NK-92 (cell line): Measurements from ENCODE around the gene IBA57.
"Not testable (repeated sequence)": the region's sequence is repeated elsewhere in the genome, so short reads cannot be mapped to it uniquely, and the experiment has no call there.

Experiments used
- DNase-seq: peaks from one replicate; lab custom pipeline; 2025; ENCODE audit not compliant: unreplicated experiment; lab: John Stamatoyannopoulos, UW

IBA57 gene

DNA sequence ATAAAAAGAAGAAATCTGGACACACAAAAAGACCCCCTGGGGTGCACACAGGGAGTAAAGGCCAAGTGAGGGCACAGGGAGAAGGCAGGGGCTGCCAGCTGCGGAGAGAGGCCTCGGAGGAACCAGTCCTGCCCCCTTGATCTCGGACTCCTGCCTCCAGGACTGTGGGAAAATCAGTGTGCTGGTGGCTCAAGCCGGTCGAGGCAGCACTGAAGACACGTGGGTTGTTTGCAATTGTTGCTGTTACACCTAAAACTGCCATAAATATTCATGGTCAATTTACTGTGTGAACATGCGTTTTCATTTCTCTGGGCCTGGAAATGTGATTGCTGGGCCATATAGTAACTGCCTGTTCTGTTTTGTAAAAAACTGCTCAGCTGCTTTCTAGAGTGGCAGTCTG is 18.5 kb downstream of the IBA57 start:
- no peak for DNase-seq

DNA sequence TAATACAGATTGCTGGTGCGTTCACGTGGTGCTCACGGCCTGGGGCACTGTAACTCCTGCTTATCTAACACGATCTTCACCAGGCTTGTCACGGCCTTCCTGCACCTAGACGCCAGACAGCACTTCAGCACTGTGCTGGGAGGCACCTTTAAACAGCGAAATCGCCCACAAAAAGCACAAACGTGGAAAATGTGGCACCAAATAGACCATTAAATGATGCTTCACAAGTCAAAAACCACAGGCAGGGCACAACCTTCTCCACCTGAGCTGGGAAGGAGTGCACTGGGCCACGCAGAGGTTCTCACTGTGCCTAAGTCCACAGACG is 20.0 kb downstream of the IBA57 start:
- no peak for DNase-seq

DNA sequence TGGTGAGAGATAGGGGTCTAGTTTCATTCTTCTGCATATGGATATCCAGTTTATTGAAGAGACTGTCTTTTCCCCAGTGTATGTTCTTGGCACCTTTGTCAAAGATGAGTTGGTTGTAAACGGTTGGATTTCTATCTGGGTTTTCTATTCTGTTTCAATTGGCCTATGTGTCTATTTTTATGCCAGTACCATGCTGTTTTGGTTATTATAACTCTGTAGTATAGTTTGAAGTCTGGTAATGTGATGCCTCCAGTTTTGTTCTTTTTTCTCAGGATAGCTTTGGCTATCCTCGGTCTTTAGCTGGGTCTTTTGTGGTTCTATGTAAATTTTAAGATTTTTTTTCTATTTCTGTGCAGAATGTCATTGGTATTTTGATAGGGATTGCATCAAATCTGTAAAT is 22.6 kb downstream of the IBA57 start:
- not testable (repeated sequence) for DNase-seq

DNA sequence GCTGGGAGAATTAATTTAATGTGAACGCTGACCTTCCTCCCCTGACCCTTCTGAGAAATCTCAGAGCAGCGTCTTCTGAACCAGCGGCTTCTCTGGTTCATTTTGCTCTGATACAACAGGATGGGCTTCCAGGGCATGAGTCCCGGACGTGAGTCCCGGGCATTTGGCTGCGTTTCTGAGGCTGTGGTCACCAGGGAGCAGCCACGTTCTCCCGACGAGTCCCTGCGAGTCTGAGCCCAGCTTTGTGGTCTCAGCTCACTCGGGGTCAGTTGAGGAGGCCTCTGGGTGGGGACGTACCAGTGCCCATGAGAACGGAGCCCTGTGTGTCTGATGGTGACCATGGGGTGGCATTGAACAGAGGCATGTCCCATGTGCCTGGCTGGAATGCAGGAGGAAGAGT is 24.6 kb downstream of the IBA57 start:
- no peak for DNase-seq

DNA sequence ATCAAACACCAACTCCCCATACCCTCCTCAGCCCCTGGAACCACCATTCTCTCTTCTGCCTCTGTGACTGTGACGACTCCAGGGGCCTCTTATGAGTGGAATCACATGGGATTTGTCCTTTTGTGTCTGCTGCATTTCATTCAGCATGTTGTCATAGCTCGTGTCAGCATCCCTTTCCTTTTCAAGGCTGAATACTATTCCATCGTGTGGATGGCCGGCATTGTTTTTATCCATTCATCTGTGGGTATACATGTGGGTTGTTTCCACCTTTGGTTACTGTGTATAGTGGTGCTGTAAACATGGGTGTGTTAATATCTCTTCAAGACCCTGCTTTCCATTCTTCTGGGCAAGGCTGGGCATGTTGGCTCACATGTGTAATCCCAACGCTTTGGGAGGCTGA is 25.2 kb downstream of the IBA57 start:
- no peak for DNase-seq

DNA sequence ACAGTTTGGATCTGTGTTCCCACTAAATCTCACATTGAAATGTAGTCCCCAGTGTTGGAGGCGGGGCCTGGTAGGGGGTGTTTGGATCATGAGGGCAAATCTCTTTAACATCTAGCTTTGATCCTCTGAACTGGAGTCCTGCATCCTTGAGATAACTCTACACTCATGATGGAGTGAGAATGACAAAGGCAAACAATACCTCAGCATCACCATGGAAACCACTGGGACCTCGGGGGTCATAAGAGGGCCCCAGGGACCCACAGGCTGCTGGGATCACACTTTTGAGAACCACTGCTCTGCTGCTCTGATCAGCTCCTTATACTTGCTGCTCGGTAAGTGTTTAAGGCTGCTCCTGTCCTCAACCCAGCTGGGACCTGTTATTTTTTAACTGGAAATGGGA is 28.8 kb downstream of the IBA57 start:
- DNase-seq, result no peak

DNA sequence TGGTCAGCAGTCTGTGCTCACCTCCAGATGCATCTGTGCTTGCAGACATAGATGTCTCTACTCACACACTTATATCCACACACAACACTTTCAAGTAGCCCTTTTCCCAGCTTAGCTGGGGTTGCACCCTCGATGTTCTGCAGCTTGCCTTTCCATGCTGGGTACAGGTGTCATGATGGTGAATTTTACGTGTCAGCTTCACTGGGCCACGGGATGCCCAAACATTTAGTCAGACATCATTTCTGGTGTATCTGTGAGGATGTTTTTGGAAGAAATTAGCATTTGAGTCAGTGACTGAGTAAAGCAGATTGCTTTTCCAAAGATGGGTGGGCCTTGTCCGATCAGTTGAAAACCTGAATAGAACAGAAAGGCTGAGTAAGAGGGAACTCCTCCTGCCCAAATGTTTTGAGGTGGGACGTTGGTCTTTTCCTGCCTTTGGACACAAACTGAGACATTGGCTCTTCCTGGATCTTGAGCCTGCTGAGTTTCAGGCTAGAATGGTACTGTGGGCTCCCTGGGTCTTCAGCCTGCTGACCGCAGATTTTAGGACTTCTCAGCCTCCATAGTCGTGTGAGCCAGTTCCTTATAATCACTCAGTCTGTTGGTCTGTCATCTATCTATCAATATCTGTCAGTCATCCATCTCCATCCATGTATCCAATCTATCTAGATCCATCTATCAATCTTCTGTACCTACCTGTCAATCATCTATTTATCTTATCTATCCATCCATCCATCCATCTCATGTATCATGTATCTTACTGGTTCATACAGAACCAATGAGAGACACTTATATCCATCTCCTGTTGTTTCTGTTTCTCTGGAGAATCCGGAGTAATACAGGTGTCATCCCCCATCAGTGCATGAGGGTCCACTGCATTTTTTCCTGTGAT is 29.6 kb downstream of the IBA57 start:
- DNase-seq, result no peak

DNA sequence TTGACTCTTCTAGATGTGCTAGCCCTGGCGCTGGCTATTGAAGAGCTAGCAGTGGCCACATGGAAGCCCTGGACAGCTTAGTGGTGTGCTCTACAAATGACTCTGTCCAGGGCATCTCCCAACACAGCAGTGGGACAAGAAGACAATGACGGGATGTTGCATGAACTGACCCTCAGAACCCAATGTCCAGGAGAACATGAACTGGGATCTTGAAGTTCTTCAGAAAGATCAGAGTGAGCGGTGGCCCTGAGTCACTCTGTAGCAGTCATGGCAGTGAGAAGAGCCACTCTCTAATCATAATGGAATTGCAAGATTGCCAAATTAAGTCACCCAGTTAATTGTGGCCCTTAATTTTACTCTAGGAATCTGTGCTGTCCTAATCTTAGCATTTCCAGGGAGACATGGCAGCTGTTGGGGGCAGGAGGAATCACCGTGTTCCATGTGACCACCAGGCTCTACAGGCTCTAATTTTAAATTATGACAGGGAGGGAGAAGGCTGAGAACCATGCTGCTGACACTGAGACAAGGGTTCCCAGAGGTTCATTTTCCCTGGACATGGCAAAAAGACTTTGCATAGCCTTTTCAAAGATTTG is 32.0 kb downstream of the IBA57 start:
- no peak for DNase-seq

DNA sequence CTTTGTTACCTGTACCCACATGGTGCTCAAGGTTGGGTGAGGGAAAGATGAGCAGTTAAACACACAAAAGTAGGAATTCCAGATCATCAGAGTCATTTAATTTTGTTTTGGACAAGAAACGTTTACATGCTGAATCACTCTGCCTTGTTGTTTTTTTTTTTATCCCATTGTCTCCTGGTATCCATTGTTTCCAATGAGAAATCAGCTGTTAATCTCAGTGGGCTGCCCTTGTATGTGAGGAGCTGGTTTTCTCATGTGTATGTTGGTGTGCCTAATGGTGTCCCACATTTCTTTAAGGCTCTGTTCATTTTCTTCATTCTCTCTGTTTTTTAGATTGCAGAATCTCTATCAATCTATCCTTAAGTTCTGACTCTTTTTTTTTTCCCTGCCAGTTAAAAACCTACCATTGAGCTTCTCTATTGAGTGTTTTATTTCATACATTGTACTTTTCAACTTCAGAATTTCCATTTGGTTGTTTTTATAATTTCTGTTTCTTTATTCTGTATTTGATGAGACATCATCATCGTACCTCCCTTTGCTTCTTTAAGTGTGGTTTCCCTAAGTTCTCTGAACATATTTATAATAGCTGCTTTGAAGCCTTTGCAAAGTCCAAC is 33.5 kb downstream of the IBA57 start:
- no peak for DNase-seq

DNA sequence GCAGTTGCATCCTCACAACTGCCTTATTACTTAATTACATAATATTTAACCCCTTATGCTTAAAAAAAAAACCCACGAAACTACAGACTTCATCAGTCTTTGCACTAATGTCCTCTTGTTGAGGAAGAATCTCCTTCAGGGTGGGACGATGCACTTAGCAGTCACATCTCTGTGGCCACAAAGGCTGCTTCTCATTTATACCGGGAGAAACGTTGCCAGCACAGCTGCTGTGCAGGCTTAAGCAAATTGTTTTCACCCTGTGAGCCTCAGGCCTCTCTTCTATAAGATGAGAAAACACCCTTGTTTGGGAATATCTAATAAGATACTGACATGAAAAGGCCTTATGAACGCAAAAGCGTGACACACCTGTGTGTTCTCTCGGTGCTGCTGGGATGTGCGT is 39.4 kb downstream of the IBA57 start:
- DNase-seq, result no peak

DNA sequence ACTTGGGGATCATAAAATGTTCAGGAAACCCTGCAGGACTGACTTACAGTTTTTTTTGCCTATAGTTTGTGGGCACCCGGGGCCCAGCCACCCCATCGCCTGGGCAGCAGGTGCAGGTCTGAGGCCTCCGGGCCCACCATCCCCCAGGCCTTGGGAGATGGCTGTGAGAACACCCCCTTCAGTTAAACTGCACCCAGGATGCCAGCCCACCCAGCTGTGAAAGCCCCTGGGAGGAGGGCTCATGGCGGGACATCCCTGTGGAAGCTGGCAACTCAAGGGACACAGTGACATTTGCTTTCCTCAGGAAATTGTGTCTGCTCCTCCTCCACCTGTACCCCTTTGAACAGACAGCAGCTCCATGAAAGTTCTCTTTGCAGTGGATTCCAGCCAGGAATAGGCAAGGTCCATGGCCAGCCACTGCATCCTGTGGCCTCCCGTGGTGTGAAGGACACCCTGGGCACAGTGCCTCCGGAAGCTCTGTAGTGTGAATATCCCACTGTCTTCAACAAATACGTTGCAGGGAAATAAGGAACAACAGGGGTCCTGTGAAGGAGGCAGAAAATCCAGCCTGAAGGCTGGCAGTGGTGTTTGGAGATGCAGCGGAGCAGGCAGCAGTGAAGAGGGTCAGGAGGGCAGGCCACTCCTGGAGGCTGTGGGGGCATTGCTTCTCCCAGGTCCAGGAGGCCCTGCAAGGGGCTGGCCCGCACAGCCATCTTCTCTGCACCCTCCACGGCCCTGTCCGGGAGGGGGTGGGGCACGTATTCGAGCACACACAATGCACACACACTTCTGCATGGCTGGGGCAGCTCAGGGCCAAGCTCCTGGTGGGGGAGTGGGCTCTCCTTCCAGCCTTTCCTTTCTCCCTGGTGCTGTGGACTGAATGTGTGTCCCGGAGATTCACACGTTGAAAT is 40.2 kb downstream of the IBA57 start:
- DNase-seq, result no peak

DNA sequence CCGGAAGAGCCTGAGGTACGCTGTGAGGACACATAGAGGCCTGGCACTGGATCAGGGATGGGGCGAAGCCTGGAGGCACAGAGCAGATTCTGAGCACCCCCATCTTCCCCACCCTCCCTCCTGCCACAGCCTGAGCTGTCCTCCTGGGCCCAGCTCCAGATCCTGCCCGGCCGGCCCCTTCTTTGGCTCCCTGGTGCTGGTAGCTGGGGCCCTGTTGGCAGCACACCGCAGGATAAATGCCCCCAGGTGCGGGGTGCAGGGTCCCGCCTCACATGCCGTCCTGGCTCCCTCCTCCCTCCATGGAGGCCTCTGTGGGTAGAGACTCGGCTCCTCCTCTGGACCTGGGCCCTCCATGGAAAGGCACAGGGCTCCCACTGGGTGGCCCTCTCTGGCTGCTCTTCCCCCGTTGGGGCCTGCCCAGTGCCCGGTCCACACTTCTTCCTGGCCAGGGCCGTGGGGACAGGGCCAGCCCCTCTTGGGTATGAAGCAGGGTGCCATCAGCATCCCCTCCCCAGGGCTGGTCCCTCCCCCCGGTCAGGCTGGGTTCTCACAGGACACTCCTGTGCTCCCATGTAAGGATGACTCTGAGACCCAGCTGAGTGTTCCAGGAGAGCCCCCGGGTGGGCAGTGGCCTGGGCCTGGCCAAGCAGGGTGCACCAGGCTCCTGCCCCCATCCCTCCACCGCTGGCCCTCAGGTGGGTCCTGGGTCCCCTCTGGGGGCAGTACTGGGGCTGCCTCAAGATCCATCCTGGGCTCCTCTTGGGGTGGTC is 41.2 kb downstream of the IBA57 start:
- DNase-seq, result no peak

DNA sequence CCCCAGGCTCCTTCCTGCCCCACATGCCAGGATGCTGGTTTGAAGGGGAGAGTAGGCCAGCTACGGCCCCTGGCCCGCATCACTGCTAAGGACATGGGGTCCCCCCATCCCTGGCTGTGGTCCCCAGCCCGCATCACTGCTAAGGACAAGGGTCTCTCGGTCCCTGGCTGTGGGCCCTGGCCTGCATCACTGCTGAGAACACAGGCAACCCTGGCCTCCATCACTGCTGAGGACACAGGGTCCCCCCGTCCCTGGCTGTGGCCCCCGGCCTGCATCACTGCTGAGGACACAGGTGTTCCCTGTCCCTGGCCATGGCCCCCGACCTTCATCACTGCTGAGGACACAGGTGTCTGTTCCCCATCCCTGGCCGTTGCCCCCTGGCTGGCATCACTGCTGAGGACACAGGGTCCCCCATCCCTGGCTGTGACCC is 41.8 kb downstream of the IBA57 start:
- DNase-seq, result no peak

DNA sequence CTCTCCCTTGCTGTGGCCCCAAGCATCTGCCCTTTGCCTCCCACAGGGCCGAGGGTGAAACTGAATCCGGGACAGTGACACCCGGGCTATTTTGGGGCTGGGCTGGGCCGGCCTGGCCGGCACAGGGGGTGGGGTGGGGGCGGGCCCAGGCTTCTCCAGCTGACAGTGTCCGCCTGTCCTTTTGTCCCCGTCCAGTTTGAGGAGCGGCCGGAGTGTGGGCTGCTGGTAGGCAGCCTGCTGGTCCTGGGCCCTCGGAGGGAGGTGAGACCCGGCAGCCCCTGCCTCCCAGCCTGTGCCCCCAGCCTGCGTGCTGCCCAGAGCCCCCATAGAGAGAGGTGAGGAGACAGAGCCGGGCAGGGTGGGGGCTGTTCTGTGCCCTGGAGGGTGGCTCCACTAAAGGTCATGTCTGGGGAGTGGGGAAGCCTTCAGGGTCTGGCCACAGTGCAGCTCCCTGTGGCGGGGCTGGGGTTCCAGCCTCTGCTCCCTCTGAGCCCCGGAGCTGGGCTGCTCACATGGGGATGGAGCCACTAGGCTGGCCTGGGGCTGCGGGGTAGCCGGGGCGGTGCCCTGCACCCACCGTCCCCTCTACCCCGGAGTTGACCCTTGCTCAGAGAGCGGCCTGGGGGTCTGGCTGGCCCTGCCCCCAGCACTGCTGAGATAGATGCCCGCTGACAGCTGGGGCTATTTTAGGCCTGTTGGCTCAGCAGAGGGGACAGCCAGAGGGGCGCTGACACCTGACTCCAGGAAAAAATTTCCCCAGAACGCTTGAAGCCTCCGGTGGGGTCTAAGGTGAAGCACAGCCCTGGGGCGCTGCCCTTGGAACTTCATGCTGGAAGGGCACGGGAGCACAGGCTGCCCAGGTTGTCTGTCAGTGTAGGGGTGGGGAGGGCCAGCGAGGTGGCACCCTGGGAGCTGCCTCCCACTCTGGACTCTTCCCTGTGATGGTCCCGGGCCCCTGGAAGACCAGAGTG is 42.5 kb downstream of the IBA57 start, which contains the start of gene OBSCN:
Gene OBSCN (plus strand): TSS at position 194 of the 971 bp plus-strand sequence. CDS start 3,740 bp downstream, outside the sequence.
- DNase-seq, result no peak

DNA sequence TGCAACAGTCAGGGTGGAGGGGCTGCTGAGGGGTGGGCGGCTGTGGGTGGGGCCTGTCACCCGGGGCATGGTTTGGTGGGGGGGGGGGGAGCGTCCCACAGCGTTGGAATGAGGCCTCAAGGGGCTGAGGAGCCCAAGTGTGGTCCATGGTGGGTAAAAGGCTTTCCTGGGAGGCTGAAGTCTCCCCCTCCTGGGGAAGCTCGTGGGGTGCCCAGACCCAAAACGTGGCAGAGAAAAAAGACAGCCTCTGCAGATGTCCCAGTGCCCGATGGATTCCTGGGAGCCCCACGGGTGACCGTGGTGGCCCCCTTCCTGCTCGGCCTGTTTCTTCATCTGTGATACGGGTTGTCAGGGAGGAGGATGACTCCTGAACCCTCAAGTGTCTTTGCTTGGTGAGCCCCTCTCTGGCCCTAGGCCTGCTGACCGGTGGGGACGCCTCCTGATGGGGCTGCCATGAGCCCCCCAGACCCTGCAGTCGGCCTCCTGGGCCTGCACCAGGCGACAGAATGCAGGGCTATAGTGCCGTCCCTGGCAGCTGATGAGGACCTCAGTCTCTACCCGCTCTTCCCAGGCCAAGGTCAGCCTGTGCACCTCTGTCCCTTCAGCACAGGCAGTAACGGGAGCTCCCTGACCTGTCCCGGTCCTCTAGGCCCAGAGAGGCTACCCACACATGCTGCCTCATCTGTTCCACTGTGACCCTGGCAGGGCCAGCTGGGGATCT is 43.4 kb downstream of the IBA57 start:
- no peak for DNase-seq

DNA sequence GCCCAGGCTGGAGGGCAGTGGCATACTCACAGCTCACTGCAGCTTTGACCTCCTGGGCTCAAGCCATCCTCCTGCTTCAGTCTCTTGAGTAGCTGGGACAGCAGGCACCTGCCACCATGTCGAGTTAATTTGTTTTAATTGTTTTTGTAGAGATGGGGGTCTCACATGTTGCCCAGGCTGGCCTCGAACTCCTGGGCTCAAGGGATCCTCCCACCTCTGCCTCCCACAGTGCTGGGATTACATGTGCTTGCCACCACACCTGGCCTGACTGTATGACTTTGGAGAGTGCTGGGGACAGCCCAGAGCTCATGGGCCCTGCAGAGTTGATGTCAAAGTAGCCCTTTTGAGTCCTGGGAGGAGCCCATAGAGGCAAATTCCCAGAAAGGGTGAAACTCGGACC is 44.1 kb downstream of the IBA57 start:
- DNase-seq, result no peak

DNA sequence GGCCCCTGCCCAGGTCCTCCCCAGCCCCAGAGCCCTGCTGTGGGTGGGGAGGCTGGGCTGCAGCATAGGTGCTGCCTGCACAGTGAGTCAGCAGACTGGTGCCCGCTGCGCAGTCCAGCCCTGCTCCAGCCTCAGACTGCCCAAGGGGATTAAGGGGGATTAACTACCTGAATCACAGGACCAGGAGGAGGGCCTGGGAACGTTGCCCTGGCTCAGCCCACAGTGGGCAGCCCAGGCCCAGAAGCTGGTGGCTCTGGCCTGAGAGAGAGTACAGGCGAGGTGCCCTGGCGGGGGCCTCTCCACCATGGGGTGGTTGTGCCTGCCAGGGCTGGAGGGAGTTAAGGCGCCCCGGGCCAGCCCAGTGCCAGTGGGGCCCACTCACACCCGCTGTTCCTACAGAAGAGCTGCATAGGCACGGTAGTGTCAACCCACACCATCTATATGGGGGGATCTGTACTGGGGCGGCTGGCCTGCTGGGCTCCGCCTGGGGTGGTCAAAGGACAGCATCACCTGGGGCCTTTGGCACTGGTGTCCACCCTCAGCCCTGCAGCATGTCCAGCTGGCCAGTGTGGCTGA is 44.6 kb downstream of the IBA57 start:
- DNase-seq, result no peak
